H1 (cell line): ENCODE results near the gene MMP15. TPM values are rescaled to one million over a fixed set of nuclear protein-coding genes. Genes with fewer than 3 reads are reported as not detected.

Source experiments
- CTCF ChIA-PET: fragments of 300-600 bp; sonication (Branson Sonifier 250); formaldehyde crosslinking; loops from one replicate; lab custom pipeline; 2021; ENCODE audit not compliant: partially characterized antibody; lab: Charles Lee
- POLR2A ChIA-PET: fragments of 300-600 bp; sonication (Branson Sonifier 250); formaldehyde crosslinking; loops from one replicate; lab custom pipeline; 2021; ENCODE audit warnings: inconsistent platforms; ENCODE audit not compliant: partially characterized antibody; lab: Charles Lee
- DNase-seq, 2 experiments: peaks; one replicate each; pipeline versions ENCODE4 v3.0.0 to v3.0.0-alpha.2; 2010 to 2022; ENCODE audit warnings: low spot score in 2 of 2, low read depth in 1 of 2, mixed read lengths in 1 of 2
- FAIRE-seq: peaks from 2 replicates; lab custom pipeline; 2011; peaks lifted over from hg19 to GRCh38; lab: Jason Lieb, UNC
- H2AFZ ChIP-seq: 2 replicates; pipeline ENCODE4 v1.8.1; 2012; ENCODE audit warnings: low read length, inconsistent platforms
- H2AK5ac ChIP-seq: 2 replicates; pipeline ENCODE4 v1.6.1; 2013; ENCODE audit warnings: low read depth, low read length
- H2BK120ac ChIP-seq: replicated peaks from 2 replicates; pipeline ENCODE3; 2013; ENCODE audit warnings: low read depth, low read length, inconsistent platforms
- H2BK12ac ChIP-seq: 2 replicates; pipeline ENCODE4 v1.6.1; 2013; ENCODE audit warnings: low read depth, low read length
- H2BK15ac ChIP-seq: 2 replicates; pipeline ENCODE4 v1.6.1; 2013; ENCODE audit warnings: low read length
- H2BK20ac ChIP-seq: 2 replicates; pipeline ENCODE4 v1.6.1; 2013; ENCODE audit warnings: low read length
- H2BK5ac ChIP-seq: 2 replicates; pipeline ENCODE4 v1.6.1; 2013; ENCODE audit warnings: low read depth, low read length
- H3K14ac ChIP-seq: 2 replicates; pipeline ENCODE4 v1.6.1; 2013; ENCODE audit warnings: inconsistent platforms; ENCODE audit not compliant: insufficient read length
- H3K18ac ChIP-seq: 2 replicates; pipeline ENCODE4 v1.6.1; 2013; ENCODE audit warnings: low read length; ENCODE audit errors: extremely low read depth
- H3K23ac ChIP-seq: 2 replicates; pipeline ENCODE4 v1.6.1; 2013; ENCODE audit warnings: inconsistent platforms; ENCODE audit not compliant: insufficient read length
- H3K23me2 ChIP-seq: 2 replicates; pipeline ENCODE4 v1.6.1; 2013; ENCODE audit warnings: low read depth, low read length
- H3K27ac ChIP-seq: 2 replicates; pipeline ENCODE4 v1.6.1; 2011; ENCODE audit warnings: low read depth, low read length, inconsistent platforms
- H3K27me3 ChIP-seq, 4 experiments: replicated peaks in 1 of 4; 1 replicate in 1 of 4; 2 replicates in 3 of 4; pipeline versions ENCODE4 v1.6.1 to v1.8.1; 2011 to 2013; ENCODE audit warnings: low read length in 3 of 4, mild to moderate bottlenecking in 3 of 4, inconsistent platforms in 2 of 4, mixed read lengths in 2 of 4, moderate library complexity in 1 of 4; ENCODE audit not compliant: control insufficient read depth in 3 of 4, insufficient read depth in 3 of 4; ENCODE audit errors: extremely low read depth in 1 of 4
- H3K36me3 ChIP-seq, 4 experiments: 2 replicates each; pipeline versions ENCODE4 v1.6.1 to v1.8.1; 2011 to 2013; ENCODE audit warnings: mild to moderate bottlenecking in 4 of 4, low read length in 3 of 4, moderate library complexity in 2 of 4, control low read depth in 1 of 4, inconsistent platforms in 1 of 4; ENCODE audit not compliant: insufficient read depth in 4 of 4, control insufficient read depth in 2 of 4
- H3K4ac ChIP-seq: replicated peaks from 2 replicates; pipeline ENCODE3; 2013; ENCODE audit warnings: low read length, low read depth, mixed read lengths, inconsistent platforms; ENCODE audit not compliant: insufficient read length
- H3K4me1 ChIP-seq, 4 experiments: replicated peaks in 1 of 4; 1 replicate in 1 of 4; 2 replicates in 3 of 4; pipeline versions ENCODE4 v1.6.1 to v1.8.1; 2011 to 2013; ENCODE audit warnings: low read length in 3 of 4, inconsistent platforms in 2 of 4, mixed read lengths in 1 of 4; ENCODE audit not compliant: insufficient read depth in 4 of 4, control insufficient read depth in 3 of 4
- H3K4me2 ChIP-seq, 2 experiments: 2 replicates each; pipeline versions ENCODE4 v1.6.1 to v1.8.1; 2011 to 2013; ENCODE audit warnings: low read depth in 2 of 2, low read length in 2 of 2, control low read depth in 1 of 2, inconsistent platforms in 1 of 2, mild to moderate bottlenecking in 1 of 2; ENCODE audit not compliant: insufficient read depth in 1 of 2
- H3K4me3 ChIP-seq, 4 experiments: fragments of 200-600, 300-600 bp in 1 of 4; sonication (generic), shearing (Covaris generic), sonication (Bioruptor Twin) in 1 of 4; 2 replicates each; pipeline versions ENCODE4 v1.5.1 to v1.8.1; 2011 to 2016; ENCODE audit warnings: low read length in 4 of 4, low read depth in 3 of 4, control low read depth in 2 of 4, inconsistent platforms in 2 of 4, mild to moderate bottlenecking in 2 of 4, mixed read lengths in 1 of 4, moderate library complexity in 1 of 4; ENCODE audit not compliant: insufficient read depth in 2 of 4; ENCODE audit errors: extremely low read depth in 1 of 4
- H3K56ac ChIP-seq: replicated peaks from 2 replicates; pipeline ENCODE3; 2013; ENCODE audit warnings: low read depth, mild to moderate bottlenecking, mixed read lengths, low read length, inconsistent platforms; ENCODE audit not compliant: insufficient read length
- H3K79me1 ChIP-seq: 2 replicates; pipeline ENCODE4 v1.6.1; 2013; ENCODE audit warnings: low read depth, low read length, control low read depth
- H3K79me2 ChIP-seq, 2 experiments: 2 replicates each; pipeline versions ENCODE4 v1.6.1 to v1.8.1; 2012 to 2013; ENCODE audit warnings: low read length in 2 of 2, mild to moderate bottlenecking in 2 of 2, inconsistent platforms in 1 of 2; ENCODE audit not compliant: insufficient read depth in 2 of 2, control insufficient read depth in 1 of 2
- H3K9ac ChIP-seq, 4 experiments: replicated peaks in 1 of 4; 1 replicate in 1 of 4; 2 replicates in 3 of 4; pipeline versions ENCODE4 v1.6.1 to v1.8.1; 2011 to 2013; ENCODE audit warnings: low read depth in 3 of 4, low read length in 3 of 4, control low read depth in 2 of 4, mild to moderate bottlenecking in 2 of 4, moderate library complexity in 2 of 4, inconsistent platforms in 1 of 4; ENCODE audit errors: extremely low read depth in 1 of 4
- H3K9me3 ChIP-seq, 2 experiments: 2 replicates each; pipeline versions ENCODE4 v1.6.1 to v1.8.1; 2012 to 2013; ENCODE audit warnings: mild to moderate bottlenecking in 2 of 2, moderate library complexity in 2 of 2, control low read depth in 1 of 2, inconsistent platforms in 1 of 2, low read depth in 1 of 2, low read length in 1 of 2, mixed read lengths in 1 of 2; ENCODE audit not compliant: insufficient read depth in 2 of 2
- H4K20me1 ChIP-seq, 2 experiments: replicated peaks in 1 of 2; 2 replicates each; pipeline versions ENCODE3 to v1.8.1; 2011 to 2013; ENCODE audit warnings: inconsistent platforms in 2 of 2, low read length in 2 of 2, mild to moderate bottlenecking in 1 of 2; ENCODE audit not compliant: insufficient read depth in 2 of 2, control insufficient read depth in 1 of 2
- H4K5ac ChIP-seq: 2 replicates; pipeline ENCODE4 v1.6.1; 2013; ENCODE audit warnings: low read length, low read depth, mixed read lengths, inconsistent platforms; ENCODE audit not compliant: insufficient read length
- H4K8ac ChIP-seq: 2 replicates; pipeline ENCODE4 v1.8.0; 2013; ENCODE audit warnings: mild to moderate bottlenecking, moderate library complexity, low read length, inconsistent platforms; ENCODE audit not compliant: insufficient read depth; ENCODE audit errors: extremely low read depth
- H4K91ac ChIP-seq: replicated peaks from 2 replicates; pipeline ENCODE3; 2013; ENCODE audit warnings: low read length, mixed read lengths, inconsistent platforms; ENCODE audit not compliant: insufficient read length
- MAFK ChIP-seq: IDR thresholded peaks from 2 replicates; pipeline ENCODE4 v1.6.1; 2012; ENCODE audit warnings: low read depth, mild to moderate bottlenecking, improper control_type of control experiment, low read length
- NANOG ChIP-seq: IDR thresholded peaks from 2 replicates; pipeline ENCODE4 v1.6.1; 2011; ENCODE audit warnings: low read length, low read depth, mild to moderate bottlenecking, inconsistent platforms; ENCODE audit not compliant: insufficient read depth, poor library complexity, severe bottlenecking
- PHF8 ChIP-seq: fragments of 200-600 bp; sonication (generic); conservative IDR thresholded peaks from 2 replicates; pipeline ENCODE4 v1.7.1; 2012; ENCODE audit warnings: low read depth, mild to moderate bottlenecking, inconsistent platforms, low read length, moderate library complexity
- POLR2AphosphoS5 ChIP-seq: IDR thresholded peaks from 2 replicates; pipeline ENCODE4 v1.6.1; 2011; ENCODE audit warnings: low read depth, low read length
- SIRT6 ChIP-seq: IDR thresholded peaks from one replicate; pipeline ENCODE4 v1.7.1; 2012; ENCODE audit warnings: low read length, inconsistent platforms
- SRF ChIP-seq: IDR thresholded peaks from 2 replicates; pipeline ENCODE4 v1.6.1; 2011; ENCODE audit warnings: mild to moderate bottlenecking, low read depth, low read length, moderate library complexity
- WGBS, 2 experiments: shearing (Covaris generic) in 1 of 2; methylation state at CpG; one replicate each; pipeline versions ENCODE4 v1.1.6 to v1.1.7; 2013 to 2015; ENCODE audit warnings: low lambda C conversion rate in 2 of 2, mixed read lengths in 2 of 2, inconsistent platforms in 1 of 2, low coverage in 1 of 2, missing lambda C conversion rate in 1 of 2; ENCODE audit not compliant: insufficient replicate concordance in 2 of 2, insufficient coverage in 1 of 2, insufficient read length in 1 of 2; ENCODE audit errors: extremely low coverage in 1 of 2, missing lambda C conversion rate in 1 of 2; 5-methylcytosine and 5-hydroxymethylcytosine counted together
- polyA plus RNA-seq, 7 experiments: library from polyadenylated mRNA; depleted of rRNA in 3 of 7; stranded (reverse) in 5 of 7; unstranded in 2 of 7; fragments of >200 nt in 5 of 7; fragments of 200-250 nt in 2 of 7; gene quantifications; 1 replicate in 5 of 7; 2 replicates in 1 of 7; 4 replicates in 1 of 7; pipeline versions ENCODE4 v1.2.1 to v1.2.3, GENCODE V29; 2011 to 2013; ENCODE audit warnings: missing spikeins in 2 of 7, mixed read lengths in 2 of 7
- total RNA-seq: library from RNA; stranded (reverse); fragmentation: NEBNext Ultra II Directional; extraction: Animal tissue kit (Norgen Biotek cat#: 25700); gene quantifications from 2 replicates; pipeline ENCODE4 v1.2.1, GENCODE V29; 2021

MMP15 gene
- total and polyA plus RNA-seq, 2 of the 8 experiments (the other 6 are each of a cell fraction or from before 2014, with no cell fraction given): 38.5 to 42.2 TPM

- 0 out of 2 replicates have a peak overlapping the region, but pooled peaks have one; percentile 61 for H2BK15ac ChIP-seq
- peaks cover 33% of the 10 kb centered on the region for H3K79me1 ChIP-seq
- no peak overlapping the region for H3K4me3 ChIP-seq
- peaks cover 0 to 7% (median under 1%) of the 10 kb centered on the region in 4 experiments; a peak in 4 of 8 replicates for H3K36me3 ChIP-seq
- H3K27me3 ChIP-seq: no peaks in the 10 kb centered on the region
- no peak overlapping the region for H2AK5ac ChIP-seq
- H2BK20ac ChIP-seq: no peak overlapping the region
- H4K8ac ChIP-seq: no peak overlapping the region
- no peak for FAIRE-seq
- no peak overlapping the region for H3K18ac ChIP-seq
- H2BK120ac ChIP-seq: no peak overlapping the region
- WGBS, 2 experiments: 83% methylated on average over 10 of the region's 15 CpGs; no CpG with 5 or more reads in 1 of the 2 experiments
- TF ChIP-seq NANOG (no peak), SRF (no peak), SIRT6 (no peak), PHF8 (no peak), MAFK (no peak), POLR2AphosphoS5 (no peak)
- TF ChIP-seq, all 59 proteins: peak for 0
- Histone ChIP-seq H4K5ac (no peak overlapping the region), H4K20me1 (peaks cover 10 to 40% of the 10 kb centered on the region in 2 experiments), H3K9me3 (no peaks in the 10 kb centered on the region), H3K4ac (no peak overlapping the region), H3K56ac (no peak overlapping the region), H2BK5ac (no peak overlapping the region), H3K4me1 (peaks cover 0 to 23% (median 15%) of the 10 kb centered on the region in 4 experiments; a peak in 6 of 7 replicates), H3K79me2 (peaks cover 0 to 53% of the 10 kb centered on the region in 2 experiments; a peak in 2 of 4 replicates), H3K27ac (no peak overlapping the region), H3K4me2 (no peak overlapping the region; a peak in 1 of 4 replicates), H3K14ac (no peak overlapping the region), H2AFZ (no peak overlapping the region), H2BK12ac (0 out of 2 replicates have a peak overlapping the region, but pooled peaks have one; percentile 39), H3K9ac (no peak overlapping the region), H3K23me2 (0 out of 2 replicates have a peak, but pooled peaks cover 6% of the 10 kb centered on the region), H3K23ac (no peak overlapping the region), H4K91ac (no peak overlapping the region)
- no peak for DNase-seq
- ChIA-PET CTCF (interaction anchor here (0.6 to 19.9 kb wide), 33 partner anchors 8 to 370 kb away, joined by 3 to 362 read pairs (median 4); partner anchors contain the start of genes CFAP20 and USB1), POLR2A (interaction anchor here (1.3 to 1.9 kb wide), 2 partner anchors 11 to 97 kb away, joined by 3 to 8 read pairs; partner anchors contain the start of gene CFAP20)
These were observed 7.2 kb downstream of the MMP15 start for GRCh38 chr16:58032710-58033293.
